Gastrocnemius medialis (tissue), 4 donors: Measurements from ENCODE around the gene LGALS16.

Source experiments
- CTCF ChIP-seq, 5 experiments: fragments of 450-650 bp in 3 of 5; fragments of 200-600 bp in 2 of 5; sonication (generic) in 2 of 5; IDR thresholded peaks in 4 of 5; conservative IDR thresholded peaks in 1 of 5; 1 replicate in 4 of 5; 2 replicates in 1 of 5; pipeline ENCODE4 v1.5.1; 2016 to 2019; ENCODE audit warnings: antibody characterized with exemption in 5 of 5, mild to moderate bottlenecking in 3 of 5, moderate library complexity in 3 of 5
- POLR2A ChIP-seq, 2 donors: fragments of 450-650 bp; IDR thresholded peaks; one replicate each; pipeline ENCODE4 v1.6.1; 2017; ENCODE audit warnings: antibody characterized with exemption in 2 of 2, mild to moderate bottlenecking in 2 of 2, moderate library complexity in 2 of 2

GRCh38 chr19:39704181-39705044 is 48.7 kb downstream of the LGALS16 start, which contains the start of gene LGALS14:
- TF ChIP-seq CTCF (IDR thresholded peaks at IDR 0.05 in 4 of 5, conservative IDR thresholded peaks at IDR 0.05 in 1 of 5) (no peak), POLR2A (IDR thresholded peaks at IDR 0.05) (no peak)
